ENCODE data around the gene TASP1.

DNA sequence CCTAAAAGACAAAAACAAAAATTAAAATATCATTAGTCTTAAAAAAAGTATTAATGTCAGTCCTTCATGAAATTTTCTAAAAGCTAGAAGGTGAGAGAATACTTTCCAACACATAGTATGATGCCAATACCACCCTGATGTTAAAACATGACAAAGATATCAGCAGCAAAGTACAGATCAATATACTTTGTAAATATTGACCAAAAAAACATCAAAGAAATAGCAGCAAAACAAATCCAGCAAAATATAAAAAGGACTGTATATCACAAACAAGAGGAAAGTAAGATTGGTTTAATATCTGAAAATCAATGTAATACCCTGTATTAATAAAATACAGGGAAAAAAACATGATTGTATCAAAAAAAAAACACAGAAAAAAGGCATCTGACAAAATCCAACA lies 51.4 kb downstream of the TASP1 start:
- TF ChIP-seq, protein P1, sequence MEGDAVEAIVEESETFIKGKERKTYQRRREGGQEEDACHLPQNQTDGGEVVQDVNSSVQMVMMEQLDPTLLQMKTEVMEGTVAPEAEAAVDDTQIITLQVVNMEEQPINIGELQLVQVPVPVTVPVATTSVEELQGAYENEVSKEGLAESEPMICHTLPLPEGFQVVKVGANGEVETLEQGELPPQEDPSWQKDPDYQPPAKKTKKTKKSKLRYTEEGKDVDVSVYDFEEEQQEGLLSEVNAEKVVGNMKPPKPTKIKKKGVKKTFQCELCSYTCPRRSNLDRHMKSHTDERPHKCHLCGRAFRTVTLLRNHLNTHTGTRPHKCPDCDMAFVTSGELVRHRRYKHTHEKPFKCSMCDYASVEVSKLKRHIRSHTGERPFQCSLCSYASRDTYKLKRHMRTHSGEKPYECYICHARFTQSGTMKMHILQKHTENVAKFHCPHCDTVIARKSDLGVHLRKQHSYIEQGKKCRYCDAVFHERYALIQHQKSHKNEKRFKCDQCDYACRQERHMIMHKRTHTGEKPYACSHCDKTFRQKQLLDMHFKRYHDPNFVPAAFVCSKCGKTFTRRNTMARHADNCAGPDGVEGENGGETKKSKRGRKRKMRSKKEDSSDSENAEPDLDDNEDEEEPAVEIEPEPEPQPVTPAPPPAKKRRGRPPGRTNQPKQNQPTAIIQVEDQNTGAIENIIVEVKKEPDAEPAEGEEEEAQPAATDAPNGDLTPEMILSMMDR (IDR thresholded peaks at IDR 0.05), result no peak
- TF ChIP-seq ZFX (IDR thresholded peaks at IDR 0.05; ENCODE audit: borderline replicate concordance), result no peak
